Esophagus muscularis mucosa (tissue), 3 donors: ENCODE data around the gene STT3B.

Experiments
- CTCF ChIP-seq, 3 experiments: fragments of 200-600 bp in 2 of 3; fragments of 450-650 bp in 1 of 3; sonication (generic) in 2 of 3; IDR thresholded peaks; one replicate each; pipeline ENCODE4 v1.5.1; 2017 to 2019; ENCODE audit warnings: antibody characterized with exemption in 3 of 3, mild to moderate bottlenecking in 2 of 3, moderate library complexity in 1 of 3
- POLR2A ChIP-seq: fragments of 450-650 bp; IDR thresholded peaks from one replicate; pipeline ENCODE4 v1.6.1; 2017; ENCODE audit warnings: antibody characterized with exemption, moderate library complexity, mild to moderate bottlenecking, low read depth
- POLR2AphosphoS5 ChIP-seq, 2 donors: sonication (generic); formaldehyde crosslinking; IDR thresholded peaks; one replicate each; pipeline ENCODE4 v1.6.1; 2017; ENCODE audit warnings: antibody characterized with exemption in 2 of 2

GRCh38 chr3:31600431-31600830 is 67.7 kb downstream of the STT3B start:
- no peak for TF ChIP-seq CTCF (IDR thresholded peaks at IDR 0.05)
- no peak for TF ChIP-seq POLR2AphosphoS5 (IDR thresholded peaks at IDR 0.05)
- no peak for TF ChIP-seq POLR2A
